ENCODE measurements around the gene HIF1A. TPM values are rescaled to one million over a fixed set of nuclear protein-coding genes. Genes with fewer than 3 reads are reported as not detected.

Gene HIF1A
- total RNA-seq, 1 donor from 2014 or later, result 660 TPM

GRCh38 chr14:61651355-61651754 is 44.0 kb upstream of the HIF1A start:
- Mint-ChIP-seq H3K27me3 (ENCODE audit: low read depth) (no peaks in the 10 kb centered on the region), H3K27ac (ENCODE audit: unreplicated experiment) (no peak overlapping the region), H3K4me3 (ENCODE audit: unreplicated experiment) (no peak overlapping the region), H3K4me1 (ENCODE audit: low read depth) (peaks cover 23% of the 10 kb centered on the region), H3K9me3 (ENCODE audit: low read depth) (no peaks in the 10 kb centered on the region), H3K36me3 (ENCODE audit: low read depth) (no peaks in the 10 kb centered on the region)
- no peak for TF ChIP-seq CTCF (IDR thresholded peaks at IDR 0.05)
- no peak for DNase-seq (ENCODE audit: low spot score)

GRCh38 chr14:61652526-61653262 is 42.6 kb upstream of the HIF1A start:
- no peak for DNase-seq (ENCODE audit: low spot score)
- H3K36me3 Mint-ChIP-seq (ENCODE audit: low read depth), result no peaks in the 10 kb centered on the region
- TF ChIP-seq CTCF (IDR thresholded peaks at IDR 0.05), result no peak
- H3K9me3 Mint-ChIP-seq (ENCODE audit: low read depth), result no peaks in the 10 kb centered on the region
- peaks cover 20% of the 10 kb centered on the region for H3K4me1 Mint-ChIP-seq (ENCODE audit: low read depth)
- no peaks in the 10 kb centered on the region for H3K27me3 Mint-ChIP-seq (ENCODE audit: low read depth)
- H3K4me3 Mint-ChIP-seq (ENCODE audit: unreplicated experiment), result no peak overlapping the region
- peak overlapping the region; percentile 43 for H3K27ac Mint-ChIP-seq (ENCODE audit: unreplicated experiment)

- Mint-ChIP-seq H3K4me1 (ENCODE audit: low read depth) (peaks cover 20% of the 10 kb centered on the region), H3K27me3 (ENCODE audit: low read depth) (no peaks in the 10 kb centered on the region), H3K27ac (ENCODE audit: unreplicated experiment) (peak overlapping the region; percentile 43), H3K36me3 (ENCODE audit: low read depth) (no peaks in the 10 kb centered on the region), H3K4me3 (ENCODE audit: unreplicated experiment) (no peak overlapping the region), H3K9me3 (ENCODE audit: low read depth) (no peaks in the 10 kb centered on the region)
- no peak for TF ChIP-seq CTCF (IDR thresholded peaks at IDR 0.05)
- DNase-seq (ENCODE audit: low spot score), result no peak
Observed at GRCh38 chr14:61653507-61653906, 41.8 kb upstream of the HIF1A start.

- Mint-ChIP-seq H3K27me3 (ENCODE audit: low read depth) (no peaks in the 10 kb centered on the region), H3K27ac (ENCODE audit: unreplicated experiment) (peak overlapping the region; percentile 43), H3K36me3 (ENCODE audit: low read depth) (no peaks in the 10 kb centered on the region), H3K4me3 (ENCODE audit: unreplicated experiment) (no peak overlapping the region), H3K4me1 (ENCODE audit: low read depth) (peaks cover 20% of the 10 kb centered on the region), H3K9me3 (ENCODE audit: low read depth) (no peaks in the 10 kb centered on the region)
- no peak for TF ChIP-seq CTCF (IDR thresholded peaks at IDR 0.05)
- no peak for DNase-seq (ENCODE audit: low spot score)
Observed at GRCh38 chr14:61654026-61654425, 41.3 kb upstream of the HIF1A start.

GRCh38 chr14:61655777-61656176 is 39.5 kb upstream of the HIF1A start:
- H3K27ac Mint-ChIP-seq (ENCODE audit: unreplicated experiment), result no peak overlapping the region
- no peaks in the 10 kb centered on the region for H3K9me3 Mint-ChIP-seq (ENCODE audit: low read depth)
- no peaks in the 10 kb centered on the region for H3K36me3 Mint-ChIP-seq (ENCODE audit: low read depth)
- peaks cover 33% of the 10 kb centered on the region for H3K4me1 Mint-ChIP-seq (ENCODE audit: low read depth)
- DNase-seq (ENCODE audit: low spot score), result no peak
- TF ChIP-seq CTCF (IDR thresholded peaks at IDR 0.05), result no peak
- H3K27me3 Mint-ChIP-seq (ENCODE audit: low read depth), result no peaks in the 10 kb centered on the region
- H3K4me3 Mint-ChIP-seq (ENCODE audit: unreplicated experiment), result no peak overlapping the region

Measured in chondrocyte (in vitro differentiated cells).